Measurements from ENCODE around the gene NSUN6.

DNA sequence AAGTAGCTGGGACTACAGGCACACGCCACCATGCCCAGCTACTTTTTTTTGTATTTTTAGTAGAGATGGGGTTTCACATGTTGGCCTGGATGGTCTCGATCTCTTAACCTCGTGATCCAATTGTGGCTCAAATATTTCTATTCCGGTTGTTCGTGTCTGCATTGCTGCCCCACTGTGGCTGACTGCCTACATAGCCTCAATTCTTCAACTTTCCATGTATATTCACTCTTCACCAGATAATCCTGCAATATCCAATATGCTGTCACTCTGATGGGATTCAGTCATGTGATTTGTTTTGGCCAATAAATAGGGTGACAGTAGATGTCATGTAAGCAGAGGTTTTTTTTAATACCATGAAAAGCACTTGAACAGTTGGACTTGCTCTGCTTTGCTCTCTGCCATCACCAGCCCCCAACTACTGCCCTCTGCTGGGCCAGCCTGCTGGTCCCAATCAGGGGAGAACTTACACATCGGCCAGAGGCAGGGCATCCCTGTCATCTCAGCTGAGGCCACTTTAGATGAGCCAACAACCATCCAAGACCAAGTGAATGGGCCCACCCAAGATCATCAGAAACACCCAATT lies 56.7 kb downstream of the NSUN6 start:
- TF ChIP-seq RAD21 (IDR thresholded peaks at IDR 0.05) (peak in 1 of 2 donors; percentile 50), HNF4G (IDR thresholded peaks at IDR 0.05) (no peak), HNF4A (conservative IDR thresholded peaks at IDR 0.05) (no peak), YY1 (IDR thresholded peaks at IDR 0.05) (no peak)
- TF ChIP-seq, protein P1, sequence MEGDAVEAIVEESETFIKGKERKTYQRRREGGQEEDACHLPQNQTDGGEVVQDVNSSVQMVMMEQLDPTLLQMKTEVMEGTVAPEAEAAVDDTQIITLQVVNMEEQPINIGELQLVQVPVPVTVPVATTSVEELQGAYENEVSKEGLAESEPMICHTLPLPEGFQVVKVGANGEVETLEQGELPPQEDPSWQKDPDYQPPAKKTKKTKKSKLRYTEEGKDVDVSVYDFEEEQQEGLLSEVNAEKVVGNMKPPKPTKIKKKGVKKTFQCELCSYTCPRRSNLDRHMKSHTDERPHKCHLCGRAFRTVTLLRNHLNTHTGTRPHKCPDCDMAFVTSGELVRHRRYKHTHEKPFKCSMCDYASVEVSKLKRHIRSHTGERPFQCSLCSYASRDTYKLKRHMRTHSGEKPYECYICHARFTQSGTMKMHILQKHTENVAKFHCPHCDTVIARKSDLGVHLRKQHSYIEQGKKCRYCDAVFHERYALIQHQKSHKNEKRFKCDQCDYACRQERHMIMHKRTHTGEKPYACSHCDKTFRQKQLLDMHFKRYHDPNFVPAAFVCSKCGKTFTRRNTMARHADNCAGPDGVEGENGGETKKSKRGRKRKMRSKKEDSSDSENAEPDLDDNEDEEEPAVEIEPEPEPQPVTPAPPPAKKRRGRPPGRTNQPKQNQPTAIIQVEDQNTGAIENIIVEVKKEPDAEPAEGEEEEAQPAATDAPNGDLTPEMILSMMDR (IDR thresholded peaks at IDR 0.05; ENCODE audit: low read depth, low read length, missing input control) = peak; percentile 7
- TF ChIP-seq, protein P2, sequence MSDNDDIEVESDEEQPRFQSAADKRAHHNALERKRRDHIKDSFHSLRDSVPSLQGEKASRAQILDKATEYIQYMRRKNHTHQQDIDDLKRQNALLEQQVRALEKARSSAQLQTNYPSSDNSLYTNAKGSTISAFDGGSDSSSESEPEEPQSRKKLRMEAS (IDR thresholded peaks at IDR 0.05) = no peak
- TF ChIP-seq, protein P3, sequence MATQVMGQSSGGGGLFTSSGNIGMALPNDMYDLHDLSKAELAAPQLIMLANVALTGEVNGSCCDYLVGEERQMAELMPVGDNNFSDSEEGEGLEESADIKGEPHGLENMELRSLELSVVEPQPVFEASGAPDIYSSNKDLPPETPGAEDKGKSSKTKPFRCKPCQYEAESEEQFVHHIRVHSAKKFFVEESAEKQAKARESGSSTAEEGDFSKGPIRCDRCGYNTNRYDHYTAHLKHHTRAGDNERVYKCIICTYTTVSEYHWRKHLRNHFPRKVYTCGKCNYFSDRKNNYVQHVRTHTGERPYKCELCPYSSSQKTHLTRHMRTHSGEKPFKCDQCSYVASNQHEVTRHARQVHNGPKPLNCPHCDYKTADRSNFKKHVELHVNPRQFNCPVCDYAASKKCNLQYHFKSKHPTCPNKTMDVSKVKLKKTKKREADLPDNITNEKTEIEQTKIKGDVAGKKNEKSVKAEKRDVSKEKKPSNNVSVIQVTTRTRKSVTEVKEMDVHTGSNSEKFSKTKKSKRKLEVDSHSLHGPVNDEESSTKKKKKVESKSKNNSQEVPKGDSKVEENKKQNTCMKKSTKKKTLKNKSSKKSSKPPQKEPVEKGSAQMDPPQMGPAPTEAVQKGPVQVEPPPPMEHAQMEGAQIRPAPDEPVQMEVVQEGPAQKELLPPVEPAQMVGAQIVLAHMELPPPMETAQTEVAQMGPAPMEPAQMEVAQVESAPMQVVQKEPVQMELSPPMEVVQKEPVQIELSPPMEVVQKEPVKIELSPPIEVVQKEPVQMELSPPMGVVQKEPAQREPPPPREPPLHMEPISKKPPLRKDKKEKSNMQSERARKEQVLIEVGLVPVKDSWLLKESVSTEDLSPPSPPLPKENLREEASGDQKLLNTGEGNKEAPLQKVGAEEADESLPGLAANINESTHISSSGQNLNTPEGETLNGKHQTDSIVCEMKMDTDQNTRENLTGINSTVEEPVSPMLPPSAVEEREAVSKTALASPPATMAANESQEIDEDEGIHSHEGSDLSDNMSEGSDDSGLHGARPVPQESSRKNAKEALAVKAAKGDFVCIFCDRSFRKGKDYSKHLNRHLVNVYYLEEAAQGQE (IDR thresholded peaks at IDR 0.05) = no peak
- TF ChIP-seq, protein P4, sequence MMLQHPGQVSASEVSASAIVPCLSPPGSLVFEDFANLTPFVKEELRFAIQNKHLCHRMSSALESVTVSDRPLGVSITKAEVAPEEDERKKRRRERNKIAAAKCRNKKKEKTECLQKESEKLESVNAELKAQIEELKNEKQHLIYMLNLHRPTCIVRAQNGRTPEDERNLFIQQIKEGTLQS (IDR thresholded peaks at IDR 0.05) = no peak
